GM12892 (cell line): ENCODE measurements around the gene TMEM63A.

Source experiments
- POLR2A ChIP-seq: IDR thresholded peaks from 2 replicates; pipeline ENCODE4 v1.6.1; 2011; ENCODE audit warnings: low read depth, low read length, control low read depth
- POLR2AphosphoS5 ChIP-seq: IDR thresholded peaks from 2 replicates; pipeline ENCODE4 v1.6.1; 2011; ENCODE audit warnings: low read depth, low read length, control low read depth
- TAF1 ChIP-seq: IDR thresholded peaks from 2 replicates; pipeline ENCODE4 v1.6.1; 2011; ENCODE audit warnings: low read depth, mild to moderate bottlenecking, control low read depth, low read length, borderline replicate concordance

GRCh38 chr1:225871359-225872074, 10.7 kb downstream of the TMEM63A start:
- TF ChIP-seq POLR2A: no peak
- no peak for TF ChIP-seq POLR2AphosphoS5
- TF ChIP-seq TAF1: no peak
